Endothelial cell (in vitro differentiated cells): Measurements from ENCODE around the gene SERBP1. TPM values are rescaled to one million over a fixed set of nuclear protein-coding genes. Genes with fewer than 3 reads are reported as not detected.

Source experiments
- DNase-seq: peaks from one replicate; pipeline ENCODE4 v3.0.0; 2021; ENCODE audit warnings: low spot score
- H3K27ac Mint-ChIP-seq: one replicate; pipeline ENCODE4 v1.8.0; 2021; ENCODE audit warnings: mixed read lengths, inconsistent platforms; ENCODE audit not compliant: unreplicated experiment
- H3K27me3 Mint-ChIP-seq: one replicate; pipeline ENCODE4 v1.8.0; 2021; ENCODE audit warnings: mild to moderate bottlenecking, moderate library complexity, mixed read lengths, inconsistent platforms; ENCODE audit not compliant: unreplicated experiment
- H3K36me3 Mint-ChIP-seq: one replicate; pipeline ENCODE4 v1.8.0; 2021; ENCODE audit warnings: mild to moderate bottlenecking, low read depth, mixed read lengths, inconsistent platforms; ENCODE audit not compliant: unreplicated experiment
- H3K4me1 Mint-ChIP-seq: one replicate; pipeline ENCODE4 v1.8.0; 2021; ENCODE audit warnings: mild to moderate bottlenecking, mixed read lengths, inconsistent platforms; ENCODE audit not compliant: unreplicated experiment
- H3K4me3 Mint-ChIP-seq: one replicate; pipeline ENCODE4 v1.8.0; 2021; ENCODE audit warnings: mild to moderate bottlenecking, mixed read lengths, inconsistent platforms; ENCODE audit not compliant: unreplicated experiment
- H3K9me3 Mint-ChIP-seq: one replicate; pipeline ENCODE4 v1.8.0; 2021; ENCODE audit warnings: mixed read lengths, inconsistent platforms; ENCODE audit not compliant: unreplicated experiment
- total RNA-seq: library from RNA; stranded (reverse); fragmentation: NEBNext Ultra II Directional; extraction: Animal tissue kit (Norgen Biotek cat#: 25700); gene quantifications from one replicate; pipeline ENCODE4 v1.2.1, GENCODE V29; 2021; ENCODE audit not compliant: unreplicated experiment
- TF ChIP-seq, protein P1 (sequence below): fragments of 200-600 bp; sonication (generic); IDR thresholded peaks from one replicate; pipeline ENCODE4 v1.5.0; 2021; ENCODE audit warnings: antibody characterized with exemption; ENCODE audit not compliant: unreplicated experiment

SERBP1 gene
- total RNA-seq, 1 donor from 2014 or later = 169 TPM

DNA sequence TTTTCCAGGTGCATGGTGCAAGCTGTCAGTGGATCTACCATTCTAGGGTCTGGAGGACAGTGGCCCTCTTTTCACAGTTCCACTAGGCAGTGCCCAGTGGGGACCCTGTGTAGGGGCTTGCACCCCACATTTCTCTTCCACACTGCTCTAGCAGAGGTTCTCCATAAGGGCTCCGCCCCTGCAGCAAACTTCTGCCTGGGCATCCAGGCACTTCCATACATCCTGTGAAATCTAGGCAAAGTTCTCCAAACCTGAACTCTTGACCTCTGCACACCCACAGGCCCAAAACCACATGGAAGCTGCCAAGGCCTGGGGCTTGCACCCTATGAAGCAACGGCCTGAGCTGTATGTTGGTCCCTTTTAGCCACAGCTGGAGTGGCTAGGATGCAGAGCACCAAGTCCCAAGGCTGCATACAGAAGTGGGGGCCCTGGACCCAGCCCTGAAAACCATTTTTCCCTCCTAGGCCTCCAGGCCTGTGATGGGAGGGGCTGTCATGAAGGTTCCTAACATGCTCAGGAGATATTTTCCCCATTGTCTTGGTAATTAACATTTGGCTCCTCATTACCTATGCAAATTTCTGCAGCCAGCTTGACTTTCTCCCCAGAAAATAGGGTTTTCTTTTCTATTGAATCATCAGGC is 46.1 kb downstream of the SERBP1 start:
- Mint-ChIP-seq H3K27me3 (peaks cover 4% of the 10 kb centered on the region), H3K4me3 (no peak overlapping the region), H3K27ac (no peak overlapping the region), H3K4me1 (no peaks in the 10 kb centered on the region), H3K36me3 (peaks cover 26% of the 10 kb centered on the region), H3K9me3 (peaks cover 14% of the 10 kb centered on the region)
- TF ChIP-seq, protein P1, sequence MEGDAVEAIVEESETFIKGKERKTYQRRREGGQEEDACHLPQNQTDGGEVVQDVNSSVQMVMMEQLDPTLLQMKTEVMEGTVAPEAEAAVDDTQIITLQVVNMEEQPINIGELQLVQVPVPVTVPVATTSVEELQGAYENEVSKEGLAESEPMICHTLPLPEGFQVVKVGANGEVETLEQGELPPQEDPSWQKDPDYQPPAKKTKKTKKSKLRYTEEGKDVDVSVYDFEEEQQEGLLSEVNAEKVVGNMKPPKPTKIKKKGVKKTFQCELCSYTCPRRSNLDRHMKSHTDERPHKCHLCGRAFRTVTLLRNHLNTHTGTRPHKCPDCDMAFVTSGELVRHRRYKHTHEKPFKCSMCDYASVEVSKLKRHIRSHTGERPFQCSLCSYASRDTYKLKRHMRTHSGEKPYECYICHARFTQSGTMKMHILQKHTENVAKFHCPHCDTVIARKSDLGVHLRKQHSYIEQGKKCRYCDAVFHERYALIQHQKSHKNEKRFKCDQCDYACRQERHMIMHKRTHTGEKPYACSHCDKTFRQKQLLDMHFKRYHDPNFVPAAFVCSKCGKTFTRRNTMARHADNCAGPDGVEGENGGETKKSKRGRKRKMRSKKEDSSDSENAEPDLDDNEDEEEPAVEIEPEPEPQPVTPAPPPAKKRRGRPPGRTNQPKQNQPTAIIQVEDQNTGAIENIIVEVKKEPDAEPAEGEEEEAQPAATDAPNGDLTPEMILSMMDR = no peak
- DNase-seq = no peak

DNA sequence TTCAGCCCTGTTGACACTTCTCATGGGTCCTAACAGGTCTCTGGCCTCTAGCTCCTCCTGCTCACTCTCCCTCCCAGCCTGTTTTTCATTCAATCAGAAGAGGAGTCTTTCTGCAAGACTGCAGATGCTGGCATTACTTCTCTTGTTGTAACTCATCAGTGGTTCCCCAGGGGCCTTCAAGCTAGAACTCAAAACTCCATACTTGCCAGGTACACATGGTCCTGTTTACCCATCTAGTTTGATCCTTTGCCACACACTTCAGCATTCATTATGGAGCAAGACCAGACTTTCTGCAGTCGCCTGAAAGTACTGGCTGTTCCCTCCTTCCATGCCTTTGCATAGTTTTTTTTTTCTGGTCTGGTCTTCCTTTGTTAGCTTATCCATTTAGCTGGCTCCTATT is 47.9 kb downstream of the SERBP1 start:
- Mint-ChIP-seq H3K27me3 (peaks cover 4% of the 10 kb centered on the region), H3K4me1 (no peaks in the 10 kb centered on the region), H3K4me3 (peak overlapping the region; percentile 43), H3K9me3 (peaks cover 14% of the 10 kb centered on the region), H3K27ac (no peak overlapping the region), H3K36me3 (peaks cover 26% of the 10 kb centered on the region)
- DNase-seq = no peak
- TF ChIP-seq, protein P1 = no peak

DNA sequence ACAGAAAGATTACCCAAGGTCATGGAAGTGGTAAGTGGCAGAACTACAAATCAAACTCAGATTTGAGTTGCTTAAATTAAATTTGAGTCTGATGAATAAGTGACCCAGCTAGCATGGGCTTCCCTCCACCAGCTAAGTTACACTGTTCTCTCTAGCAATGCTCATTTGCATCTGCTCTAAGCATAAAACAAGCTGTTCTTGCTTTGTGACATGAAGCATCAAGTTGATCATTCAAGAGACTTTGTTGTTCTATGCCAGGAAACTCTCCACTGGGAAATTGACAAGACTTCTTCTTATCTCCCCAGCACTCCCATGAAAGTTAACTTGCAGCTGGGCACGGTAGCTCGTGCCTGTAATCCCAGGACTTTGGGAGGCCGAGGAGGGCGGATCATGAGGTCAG is 49.0 kb downstream of the SERBP1 start:
- Mint-ChIP-seq H3K27me3 (peaks cover 6% of the 10 kb centered on the region), H3K9me3 (peaks cover 14% of the 10 kb centered on the region), H3K4me1 (peaks cover 5% of the 10 kb centered on the region), H3K36me3 (peaks cover 22% of the 10 kb centered on the region), H3K4me3 (no peak overlapping the region), H3K27ac (no peak overlapping the region)
- TF ChIP-seq, protein P1 = no peak
- no peak for DNase-seq

DNA sequence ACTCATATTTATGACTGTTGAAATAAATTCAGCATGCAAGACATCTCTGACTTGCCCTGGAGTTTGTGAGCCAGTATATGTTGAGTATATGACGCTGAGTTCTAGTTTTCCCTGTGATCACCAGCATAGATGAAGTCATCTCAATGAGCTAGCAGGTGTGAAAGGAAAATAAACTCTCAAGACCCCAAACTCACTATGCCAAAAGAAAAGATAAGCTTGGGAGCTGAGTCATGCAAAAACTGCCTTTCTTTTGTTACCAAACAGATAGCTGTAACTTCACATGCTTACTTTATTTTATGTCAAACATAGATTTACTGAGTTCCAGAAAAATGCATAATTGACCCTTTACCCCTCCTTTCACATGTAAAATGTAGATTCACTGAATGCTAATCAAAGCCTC is 52.9 kb downstream of the SERBP1 start:
- Mint-ChIP-seq H3K36me3 (peaks cover 2% of the 10 kb centered on the region), H3K4me3 (no peak overlapping the region), H3K9me3 (no peaks in the 10 kb centered on the region), H3K4me1 (peaks cover 6% of the 10 kb centered on the region), H3K27ac (no peak overlapping the region), H3K27me3 (peaks cover 9% of the 10 kb centered on the region)
- no peak for DNase-seq
- TF ChIP-seq, protein P1 = no peak

DNA sequence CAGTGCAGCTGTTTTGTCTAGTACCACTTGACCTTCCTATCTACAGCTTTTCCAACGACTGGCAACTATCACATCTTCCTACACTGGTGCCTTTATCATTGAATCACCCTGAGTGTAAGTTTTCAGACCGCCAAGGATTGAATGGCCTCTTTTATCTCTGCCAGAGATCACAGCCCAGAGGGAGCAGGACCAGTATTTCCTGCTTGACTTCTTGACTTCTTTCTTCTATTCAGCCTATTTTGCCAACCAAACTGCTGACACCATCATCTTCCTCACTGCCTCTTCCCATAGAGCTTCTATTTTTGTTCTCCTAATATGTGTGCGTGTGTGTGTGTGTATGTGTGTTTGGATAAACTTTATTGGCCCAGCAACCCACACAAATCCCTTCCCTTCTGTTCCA is 53.8 kb downstream of the SERBP1 start:
- TF ChIP-seq, protein P1 = no peak
- H3K4me3 Mint-ChIP-seq = no peak overlapping the region
- no peak overlapping the region for H3K27ac Mint-ChIP-seq
- DNase-seq = no peak
- H3K27me3 Mint-ChIP-seq = peaks cover 5% of the 10 kb centered on the region
- H3K4me1 Mint-ChIP-seq = peaks cover 6% of the 10 kb centered on the region
- H3K36me3 Mint-ChIP-seq = no peaks in the 10 kb centered on the region
- no peaks in the 10 kb centered on the region for H3K9me3 Mint-ChIP-seq
